ENCODE results near the gene CTAG1A.
"Not testable (repeated sequence)": the region's sequence is repeated elsewhere in the genome, so short reads cannot be mapped to it uniquely, and the experiment has no call there.

CTAG1A gene

GRCh38 chrX:154584585-154585183 lies at the start of gene CTAG1A:
Gene CTAG1A, plus strand, starts transcription at chrX:154585133. Its CDS starts 74 bp downstream, at chrX:154585207.
- H3K9ac ChIP-seq (ENCODE audit: insufficient read length); H3K27ac ChIP-seq; DNase-seq (ENCODE audit: low read depth, low spot score); H3K9me3 ChIP-seq (ENCODE audit: low read depth, low read length); H3K36me3 ChIP-seq (ENCODE audit: insufficient read depth, low read length); H3K4me3 ChIP-seq: not testable (repeated sequence)

GRCh38 chrX:154535892-154536291 lies 49.0 kb upstream of the CTAG1A start:
- DNase-seq (ENCODE audit: low read depth, low spot score): no peak
- peaks cover 21% of the 10 kb centered on the region; the same call in 1 of the 2 replicates for H3K36me3 ChIP-seq (ENCODE audit: insufficient read depth, low read length)
- H3K9me3 ChIP-seq (ENCODE audit: low read depth, low read length): no peaks in the 10 kb centered on the region
- TF ChIP-seq POLR2AphosphoS5 (IDR thresholded peaks at IDR 0.05; ENCODE audit: borderline replicate concordance, low read depth, low read length) (no peak), EZH2 (IDR thresholded peaks at IDR 0.05) (no peak), FOXP2 (optimal IDR thresholded peaks at IDR 0.05; ENCODE audit: control extremely low read depth, extremely low read length, insufficient read depth) (no peak)
- H3K27ac ChIP-seq: no peak overlapping the region
- no peak overlapping the region for H3K9ac ChIP-seq (ENCODE audit: insufficient read length)
- no peak overlapping the region for H3K4me3 ChIP-seq

- no peak overlapping the region for H3K9ac ChIP-seq (ENCODE audit: insufficient read length)
- TF ChIP-seq FOXP2 (optimal IDR thresholded peaks at IDR 0.05; ENCODE audit: control extremely low read depth, extremely low read length, insufficient read depth) (no peak), EZH2 (IDR thresholded peaks at IDR 0.05) (no peak), POLR2AphosphoS5 (IDR thresholded peaks at IDR 0.05; ENCODE audit: borderline replicate concordance, low read depth, low read length) (no peak)
- peaks cover 8% of the 10 kb centered on the region; the same call in 1 of the 2 replicates for H3K36me3 ChIP-seq (ENCODE audit: insufficient read depth, low read length)
- no peak for DNase-seq (ENCODE audit: low read depth, low spot score)
- H3K27ac ChIP-seq: no peak overlapping the region
- no peak overlapping the region for H3K4me3 ChIP-seq
- no peaks in the 10 kb centered on the region for H3K9me3 ChIP-seq (ENCODE audit: low read depth, low read length)
Observed at GRCh38 chrX:154539077-154539476, 45.9 kb upstream of the CTAG1A start.

GRCh38 chrX:154540365-154540764 lies 44.6 kb upstream of the CTAG1A start:
- H3K36me3 ChIP-seq (ENCODE audit: insufficient read depth, low read length); H3K27ac ChIP-seq; H3K4me3 ChIP-seq; DNase-seq (ENCODE audit: low read depth, low spot score); H3K9ac ChIP-seq (ENCODE audit: insufficient read length); H3K9me3 ChIP-seq (ENCODE audit: low read depth, low read length): not testable (repeated sequence)

DNA sequence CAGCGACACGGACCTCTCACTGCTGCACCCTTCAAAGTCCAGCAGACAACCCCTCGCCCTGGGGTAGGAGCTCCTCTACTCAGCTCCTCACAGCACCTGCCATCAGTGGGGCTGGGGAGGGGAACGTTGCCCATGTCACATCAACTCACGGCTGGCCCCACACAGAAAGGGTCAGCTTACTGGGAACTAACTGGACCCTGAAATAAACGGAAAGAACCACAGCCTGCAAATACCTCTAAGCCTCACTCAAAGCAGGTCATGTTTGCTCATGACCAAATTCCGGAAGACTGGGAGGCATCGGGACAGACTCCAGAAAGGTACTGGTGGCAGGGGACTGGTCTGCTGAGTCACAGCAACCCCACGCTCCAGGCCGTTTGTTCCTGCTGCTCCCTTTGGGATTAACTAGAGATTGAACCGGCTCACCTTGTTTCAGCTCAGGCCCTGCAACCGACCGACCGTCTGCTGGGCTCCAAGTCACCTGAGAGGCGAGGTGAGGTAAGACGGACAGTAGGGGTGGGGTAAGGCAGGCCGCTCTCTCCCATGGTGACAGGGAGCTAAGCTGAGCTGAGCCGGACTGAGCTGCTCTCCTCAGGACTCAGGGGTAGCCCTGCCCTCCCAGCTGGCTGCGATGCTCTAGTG lies 43.9 kb upstream of the CTAG1A start:
- no peak for TF ChIP-seq FOXP2 (optimal IDR thresholded peaks at IDR 0.05; ENCODE audit: control extremely low read depth, extremely low read length, insufficient read depth)
- no peak for TF ChIP-seq POLR2AphosphoS5 (IDR thresholded peaks at IDR 0.05; ENCODE audit: borderline replicate concordance, low read depth, low read length)
- no peak for TF ChIP-seq EZH2 (IDR thresholded peaks at IDR 0.05)
- Histone ChIP-seq H3K9ac (ENCODE audit: insufficient read length) (no peak overlapping the region), H3K36me3 (ENCODE audit: insufficient read depth, low read length) (peaks cover 5% of the 10 kb centered on the region; the same call in 1 of the 2 replicates), H3K4me3 (no peak overlapping the region), H3K27ac (no peak overlapping the region), H3K9me3 (ENCODE audit: low read depth, low read length) (no peaks in the 10 kb centered on the region)
- DNase-seq (ENCODE audit: low read depth, low spot score): no peak

DNA sequence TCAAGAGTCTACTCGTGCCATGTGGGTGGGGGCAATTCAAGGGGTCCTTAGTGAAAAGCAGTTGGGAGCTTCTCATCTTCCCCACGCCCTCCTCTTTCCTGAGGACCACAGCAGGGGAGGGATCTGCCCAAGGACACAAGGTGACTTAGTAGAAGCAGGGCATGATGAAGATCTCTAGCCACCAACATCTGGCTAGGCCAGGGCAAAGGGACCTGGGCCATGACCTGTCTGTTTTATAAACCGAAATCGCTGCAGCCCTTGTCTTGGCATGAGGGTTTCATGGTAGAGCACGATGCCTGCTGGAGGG lies 43.4 kb upstream of the CTAG1A start:
- Histone ChIP-seq H3K4me3 (no peak overlapping the region), H3K36me3 (ENCODE audit: insufficient read depth, low read length) (peaks cover 5% of the 10 kb centered on the region; the same call in 1 of the 2 replicates), H3K9ac (ENCODE audit: insufficient read length) (no peak overlapping the region), H3K27ac (no peak overlapping the region), H3K9me3 (ENCODE audit: low read depth, low read length) (no peaks in the 10 kb centered on the region)
- TF ChIP-seq FOXP2 (optimal IDR thresholded peaks at IDR 0.05; ENCODE audit: control extremely low read depth, extremely low read length, insufficient read depth) (no peak), POLR2AphosphoS5 (IDR thresholded peaks at IDR 0.05; ENCODE audit: borderline replicate concordance, low read depth, low read length) (no peak), EZH2 (IDR thresholded peaks at IDR 0.05) (no peak)
- no peak for DNase-seq (ENCODE audit: low read depth, low spot score)

GRCh38 chrX:154541896-154542722 lies 42.8 kb upstream of the CTAG1A start:
- H3K36me3 ChIP-seq (ENCODE audit: insufficient read depth, low read length): peaks cover 5% of the 10 kb centered on the region; the same call in 1 of the 2 replicates
- H3K9ac ChIP-seq (ENCODE audit: insufficient read length): no peak overlapping the region
- no peak for TF ChIP-seq FOXP2 (optimal IDR thresholded peaks at IDR 0.05; ENCODE audit: control extremely low read depth, extremely low read length, insufficient read depth)
- TF ChIP-seq EZH2 (IDR thresholded peaks at IDR 0.05): no peak
- no peak for TF ChIP-seq POLR2AphosphoS5 (IDR thresholded peaks at IDR 0.05; ENCODE audit: borderline replicate concordance, low read depth, low read length)
- no peak overlapping the region for H3K4me3 ChIP-seq
- peak overlapping the region; percentile 26; the same call in 1 of the 2 replicates for H3K27ac ChIP-seq
- no peak for DNase-seq (ENCODE audit: low read depth, low spot score)
- H3K9me3 ChIP-seq (ENCODE audit: low read depth, low read length): no peaks in the 10 kb centered on the region

DNA sequence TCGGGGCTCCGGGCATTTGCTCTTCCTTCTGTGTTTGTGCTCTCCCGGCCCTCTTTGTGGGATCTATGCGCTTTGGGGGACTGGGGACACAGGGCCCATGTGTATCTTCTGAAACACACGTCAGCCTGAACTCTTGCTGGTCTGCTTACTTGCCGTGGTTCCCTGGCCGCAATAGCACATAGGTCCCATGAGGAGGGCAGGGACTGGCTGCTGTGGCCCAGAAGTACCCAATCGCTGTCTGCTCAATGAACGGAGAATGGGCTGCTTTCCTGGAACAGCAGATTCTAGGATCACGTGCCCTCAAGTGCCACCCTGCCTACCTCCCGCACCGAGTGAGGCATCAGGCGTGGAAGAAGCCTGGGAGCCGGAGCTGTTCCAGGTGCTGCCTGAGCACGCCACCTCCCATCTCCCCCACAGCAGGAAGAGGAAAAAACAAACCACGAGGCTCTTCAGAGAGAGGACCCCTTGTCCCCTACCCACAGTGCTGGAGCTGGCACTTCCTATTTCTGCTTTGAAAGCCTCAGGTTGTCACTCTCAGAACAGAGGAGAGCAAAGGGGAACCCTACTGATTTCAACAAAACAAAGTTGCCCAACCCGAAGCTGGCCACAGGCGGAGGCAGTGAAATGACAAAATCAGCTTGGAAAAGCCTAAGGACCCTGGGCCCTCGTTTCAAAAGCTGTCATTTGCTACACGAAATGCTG lies 42.1 kb upstream of the CTAG1A start:
- DNase-seq (ENCODE audit: low read depth, low spot score): no peak
- Histone ChIP-seq H3K27ac (no peak overlapping the region), H3K4me3 (no peak overlapping the region), H3K36me3 (ENCODE audit: insufficient read depth, low read length) (peaks cover 5% of the 10 kb centered on the region; the same call in 1 of the 2 replicates), H3K9me3 (ENCODE audit: low read depth, low read length) (no peaks in the 10 kb centered on the region), H3K9ac (ENCODE audit: insufficient read length) (no peak overlapping the region)
- TF ChIP-seq EZH2 (IDR thresholded peaks at IDR 0.05): no peak
- TF ChIP-seq FOXP2 (optimal IDR thresholded peaks at IDR 0.05; ENCODE audit: control extremely low read depth, extremely low read length, insufficient read depth): no peak
- no peak for TF ChIP-seq POLR2AphosphoS5 (IDR thresholded peaks at IDR 0.05; ENCODE audit: borderline replicate concordance, low read depth, low read length)

Measured in SK-N-MC (cell line).